Measurements from ENCODE around the gene MEIKIN.

- TF ChIP-seq EZH2 (IDR thresholded peaks at IDR 0.05; ENCODE audit: low read depth, unreplicated experiment) (no peak), CTCF (conservative IDR thresholded peaks at IDR 0.05; ENCODE audit: low read depth in 2 of 2) (no peak), REST (IDR thresholded peaks at IDR 0.05; ENCODE audit: unreplicated experiment) (no peak), CREB1 (CRISPR knock-in tag; IDR thresholded peaks at IDR 0.05; ENCODE audit: low read depth) (no peak), EZH2phosphoT487 (IDR thresholded peaks at IDR 0.05; ENCODE audit: unreplicated experiment) (no peak), POLR2AphosphoS5 (IDR thresholded peaks at IDR 0.05; ENCODE audit: low read depth) (no peak), JUNB (IDR thresholded peaks at IDR 0.05; ENCODE audit: unreplicated experiment) (no peak), STAT1 (IDR thresholded peaks at IDR 0.05; ENCODE audit: unreplicated experiment) (no peak), NANOG (IDR thresholded peaks at IDR 0.05; ENCODE audit: borderline replicate concordance) (no peak), ZNF331 (CRISPR knock-in tag; IDR thresholded peaks at IDR 0.05; ENCODE audit: low read depth) (no peak), ZNF114 (CRISPR knock-in tag; IDR thresholded peaks at IDR 0.05) (no peak), ZNF462 (CRISPR knock-in tag; IDR thresholded peaks at IDR 0.05) (no peak), ETS1 (IDR thresholded peaks at IDR 0.05) (no peak)
Measured at GRCh38 chr5:131990716-131991115, 45.3 kb upstream of the MEIKIN start.
